ENCODE measurements around the gene PRKAA1. TPM values are rescaled to one million over a fixed set of nuclear protein-coding genes. Genes with fewer than 3 reads are reported as not detected.

PRKAA1 gene
- total RNA-seq (100 to 1,000 TPM; 113 to 120 TPM), polyA plus RNA-seq (10 to 100 TPM; 51.7 to 59.0 TPM)

DNA sequence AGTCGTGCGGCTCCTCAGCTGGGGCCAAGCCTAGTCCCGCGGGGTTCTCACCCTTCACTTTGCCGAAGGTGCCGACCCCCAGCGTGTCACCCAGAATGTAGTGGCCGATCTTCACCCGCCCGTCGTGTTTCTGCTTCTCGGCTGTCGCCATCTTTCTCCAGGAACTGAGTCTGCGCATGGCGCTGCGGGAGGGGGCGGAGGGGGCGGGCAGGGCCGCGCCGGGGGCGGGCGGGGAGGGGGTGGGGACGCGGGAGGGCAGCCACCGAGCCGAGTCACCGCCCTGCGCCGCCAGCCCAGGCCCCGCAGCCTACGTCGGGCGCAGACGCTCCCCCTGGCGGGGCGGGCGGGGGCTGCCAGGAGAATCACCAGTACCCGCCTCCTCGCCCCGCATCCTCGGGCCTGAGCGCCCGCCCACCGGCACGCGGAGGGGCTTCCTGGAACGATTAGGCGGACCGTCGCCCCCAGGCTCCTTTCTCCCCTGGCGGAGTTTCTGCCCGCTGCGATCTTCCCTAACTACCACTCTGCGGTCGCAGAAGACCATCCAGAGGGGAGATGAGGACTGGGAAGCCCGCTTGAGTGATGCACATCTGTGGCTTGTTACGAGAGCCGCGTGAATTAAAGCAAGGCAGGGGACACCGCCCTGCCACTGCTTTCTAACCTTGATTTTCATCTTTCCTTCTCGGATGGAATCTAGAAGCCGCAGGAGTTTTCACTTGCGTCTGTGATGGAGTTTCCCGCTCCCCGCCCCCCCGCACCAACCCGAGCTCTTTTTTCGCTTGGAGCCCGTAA lies at the start of gene PRKAA1:
PRKAA1 (minus strand) TSS at position 363 of the 789 bp plus-strand sequence; CDS start at position 178, 185 bp downstream.
- peak; percentile 88 to 93 (median 91) for DNase-seq
- ChIA-PET CTCF (ENCODE audit: partially characterized antibody) (interaction anchor here (0.6 to 2.3 kb wide), 8 partner anchors 10 to 43 kb away, joined by 3 to 11 read pairs (median 4); partner anchors contain the start of gene TTC33), POLR2A (ENCODE audit: partially characterized antibody) (interaction anchor here (1.0 to 2.0 kb wide), 5 partner anchors 10 to 388 kb away, joined by 3 to 30 read pairs (median 5); partner anchors contain the start of genes CARD6 and RPL37)
- Mint-ChIP-seq H3K9me3 (no peaks in the 10 kb centered on the region), H3K4me1 (peaks cover 27 to 52% (median 42%) of the 10 kb centered on the region in 4 donors), H3K27me3 (no peaks in the 10 kb centered on the region), H3K4me3 (peak within 1 kb of the TSS; percentile 91 to 97 (median 94)), H3K36me3 (peaks cover 10 to 23% of the 10 kb centered on the region in 2 donors), H3K27ac (peak within 1 kb of the TSS; percentile 91 to 98 (median 95))
- H3K27ac ChIP-seq (ENCODE audit: low read depth, low read length) = peak within 1 kb of the TSS; percentile 91
- peak within 1 kb of the TSS; percentile 71 to 91 for H3K4me3 ChIP-seq (ENCODE audit: low read length in 2 of 2)
- no peaks in the 10 kb centered on the region for H3K36me3 ChIP-seq (ENCODE audit: insufficient read depth, low read length)
- H3K9me3 ChIP-seq (ENCODE audit: control insufficient read depth in 1 of 2, low read length in 2 of 2) = no peaks in the 10 kb centered on the region
- peaks cover 35% of the 10 kb centered on the region for H3K4me1 ChIP-seq (ENCODE audit: insufficient read depth, low read length)
- no peaks in the 10 kb centered on the region for H3K27me3 ChIP-seq (ENCODE audit: insufficient read depth, low read length)
- intact Hi-C loops (cut with micrococcal nuclease) = loop anchor here (1.0 kb wide), 4 partner anchors 37 to 1106 kb away; partner anchors contain the start of genes RIMOC1, RPL37 and TTC33

DNA sequence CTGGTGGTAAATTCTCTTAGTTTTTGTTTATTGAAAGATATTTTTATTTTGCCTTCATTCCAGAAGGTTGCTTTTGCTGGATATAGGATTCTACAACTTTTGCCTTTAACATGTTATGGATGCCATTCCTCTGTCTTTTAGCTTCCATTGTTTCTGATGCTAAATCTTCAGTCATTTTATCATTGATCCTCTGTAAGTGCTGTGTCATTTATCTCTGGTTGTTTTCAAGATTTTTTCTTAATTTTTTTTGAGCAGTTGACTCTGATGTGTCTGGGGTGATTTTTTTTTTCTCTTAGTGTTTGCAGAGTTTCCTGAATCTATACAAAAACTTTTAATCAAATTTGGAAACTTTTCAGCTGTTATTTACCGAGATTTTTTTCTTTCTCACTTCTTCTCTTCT lies 49.4 kb upstream of the PRKAA1 start:
- Mint-ChIP-seq H3K27me3 (no peaks in the 10 kb centered on the region), H3K9me3 (no peaks in the 10 kb centered on the region), H3K4me3 (no peak overlapping the region), H3K4me1 (peaks cover 0 to 18% (median 13%) of the 10 kb centered on the region in 4 donors), H3K27ac (peak overlapping the region in 2 of 7 donors; percentile 32 to 42), H3K36me3 (peaks cover 0 to 19% of the 10 kb centered on the region in 2 donors)
- no peak overlapping the region for H3K27ac ChIP-seq (ENCODE audit: low read depth, low read length)
- H3K9me3 ChIP-seq (ENCODE audit: control insufficient read depth in 1 of 2, low read length in 2 of 2) = no peaks in the 10 kb centered on the region
- H3K4me3 ChIP-seq (ENCODE audit: low read length in 2 of 2) = no peak overlapping the region
- intact Hi-C loops (cut with micrococcal nuclease) = no loop called here
- no peaks in the 10 kb centered on the region for H3K36me3 ChIP-seq (ENCODE audit: insufficient read depth, low read length)
- ChIA-PET CTCF (ENCODE audit: partially characterized antibody) (interaction anchor here (1.3 kb wide), 1 partner anchor 31 kb away, joined by 4 read pairs; no protein-coding TSS in a partner anchor), POLR2A (ENCODE audit: partially characterized antibody) (no interaction called here)
- H3K4me1 ChIP-seq (ENCODE audit: insufficient read depth, low read length) = peaks cover 10% of the 10 kb centered on the region
- H3K27me3 ChIP-seq (ENCODE audit: insufficient read depth, low read length) = no peaks in the 10 kb centered on the region
- no peak for DNase-seq

DNA sequence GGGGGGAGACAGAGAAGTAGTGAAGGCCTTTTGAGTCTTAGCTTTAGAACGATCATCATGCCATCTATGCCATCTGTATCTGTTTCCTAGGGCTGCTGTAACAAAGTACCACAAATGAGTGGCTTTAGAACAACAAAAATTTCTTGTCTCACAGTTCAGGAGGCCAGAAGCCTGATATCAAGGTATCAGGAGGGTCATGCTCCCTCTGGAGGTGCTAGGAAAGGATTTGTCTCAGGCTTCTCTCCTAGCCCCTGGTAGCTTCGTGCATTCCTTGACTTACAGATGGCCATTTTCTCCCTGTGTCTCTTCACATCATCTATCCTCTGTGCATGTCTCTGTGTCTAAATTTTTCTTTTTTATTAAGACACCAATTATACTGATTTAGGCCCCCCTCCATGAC lies 48.2 kb upstream of the PRKAA1 start:
- Histone ChIP-seq H3K9me3 (ENCODE audit: control insufficient read depth in 1 of 2, low read length in 2 of 2) (no peaks in the 10 kb centered on the region), H3K4me1 (ENCODE audit: insufficient read depth, low read length) (peaks cover 19% of the 10 kb centered on the region), H3K27me3 (ENCODE audit: insufficient read depth, low read length) (no peaks in the 10 kb centered on the region), H3K27ac (ENCODE audit: low read depth, low read length) (no peak overlapping the region), H3K36me3 (ENCODE audit: insufficient read depth, low read length) (no peaks in the 10 kb centered on the region), H3K4me3 (ENCODE audit: low read length in 2 of 2) (no peak overlapping the region)
- Mint-ChIP-seq H3K36me3 (peaks cover 1 to 17% of the 10 kb centered on the region in 2 donors), H3K4me3 (peak overlapping the region in 1 of 8 donors; percentile 17), H3K9me3 (no peaks in the 10 kb centered on the region), H3K27me3 (no peaks in the 10 kb centered on the region), H3K4me1 (peaks cover 1 to 24% (median 16%) of the 10 kb centered on the region in 4 donors), H3K27ac (peak overlapping the region in 2 of 7 donors; percentile 19 to 42)
- POLR2A ChIA-PET (ENCODE audit: partially characterized antibody) = interaction anchor here (0.9 kb wide), 1 partner anchor 11 kb away, joined by 4 read pairs; the partner anchor contains the start of gene RPL37
- DNase-seq = no peak
- intact Hi-C loops (cut with micrococcal nuclease) = no loop called here
- CTCF ChIA-PET (ENCODE audit: partially characterized antibody) = no interaction called here

DNA sequence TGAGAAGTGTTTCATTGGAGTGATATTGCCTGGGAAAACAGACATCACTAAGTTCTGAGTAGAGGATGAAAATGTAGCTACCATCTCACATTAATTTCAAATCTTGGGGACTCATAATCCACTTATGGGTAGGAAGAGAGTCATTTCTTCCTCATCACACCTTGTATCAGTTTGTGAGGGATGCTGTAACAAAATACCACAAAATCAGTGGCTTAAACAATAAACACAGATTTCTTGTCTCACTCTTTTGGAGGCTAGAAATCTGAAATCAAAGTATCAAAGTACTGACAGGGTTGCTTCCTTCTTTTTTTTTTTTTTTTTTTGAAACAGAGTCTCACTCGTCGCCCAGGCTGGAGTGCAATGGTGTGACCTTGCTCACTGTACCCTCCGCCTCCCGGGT lies 46.4 kb upstream of the PRKAA1 start:
- POLR2A ChIA-PET (ENCODE audit: partially characterized antibody) = no interaction called here
- CTCF ChIA-PET (ENCODE audit: partially characterized antibody) = no interaction called here

DNA sequence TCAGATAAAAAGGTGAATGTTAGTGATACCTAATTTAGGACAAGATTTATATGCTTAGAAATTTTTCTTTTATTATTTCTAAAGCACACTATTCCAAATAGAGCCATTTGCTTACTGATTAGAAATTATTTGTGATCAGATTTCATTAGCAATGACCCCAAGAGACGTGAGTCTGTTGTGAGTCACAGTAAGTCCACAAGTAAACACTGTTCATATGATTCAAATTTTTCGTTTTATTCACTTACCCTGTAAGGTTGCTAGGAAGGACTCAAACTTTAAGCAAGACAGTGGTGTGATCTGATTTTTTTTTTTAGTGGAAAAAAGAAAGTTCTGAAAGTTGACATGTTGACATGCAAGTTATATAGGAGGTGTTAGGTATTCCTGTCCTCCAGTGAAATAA lies 44.2 kb upstream of the PRKAA1 start:
- DNase-seq = no peak
- peaks cover 4 to 17% of the 10 kb centered on the region in 2 donors for H3K36me3 Mint-ChIP-seq
- Histone ChIP-seq H3K36me3 (ENCODE audit: insufficient read depth, low read length) (no peaks in the 10 kb centered on the region), H3K27me3 (ENCODE audit: insufficient read depth, low read length) (no peaks in the 10 kb centered on the region), H3K4me3 (ENCODE audit: low read length in 2 of 2) (no peak overlapping the region), H3K4me1 (ENCODE audit: insufficient read depth, low read length) (peaks cover 33% of the 10 kb centered on the region), H3K27ac (ENCODE audit: low read depth, low read length) (no peak overlapping the region), H3K9me3 (ENCODE audit: control insufficient read depth in 1 of 2, low read length in 2 of 2) (no peaks in the 10 kb centered on the region)
- intact Hi-C loops (cut with micrococcal nuclease) = no loop called here
- H3K4me1 Mint-ChIP-seq = peaks cover 5 to 36% (median 23%) of the 10 kb centered on the region in 4 donors
- peak overlapping the region in 1 of 7 donors; percentile 10 for H3K27ac Mint-ChIP-seq
- no peaks in the 10 kb centered on the region for H3K9me3 Mint-ChIP-seq
- H3K4me3 Mint-ChIP-seq = peak overlapping the region in 1 of 8 donors; percentile 20
- H3K27me3 Mint-ChIP-seq = peaks cover 0 to 2% of the 10 kb centered on the region in 2 donors
- CTCF ChIA-PET (ENCODE audit: partially characterized antibody) = no interaction called here
- POLR2A ChIA-PET (ENCODE audit: partially characterized antibody) = interaction anchor here (1.4 kb wide), 1 partner anchor 11 kb away, joined by 5 read pairs; no protein-coding TSS in a partner anchor

More for the DNA sequence above, 46.4 kb upstream of the PRKAA1 start:
- Histone ChIP-seq H3K27me3 (ENCODE audit: insufficient read depth, low read length) (no peaks in the 10 kb centered on the region), H3K9me3 (ENCODE audit: control insufficient read depth in 1 of 2, low read length in 2 of 2) (no peaks in the 10 kb centered on the region), H3K4me1 (ENCODE audit: insufficient read depth, low read length) (peaks cover 26% of the 10 kb centered on the region), H3K4me3 (ENCODE audit: low read length in 2 of 2) (no peak overlapping the region), H3K27ac (ENCODE audit: low read depth, low read length) (no peak overlapping the region), H3K36me3 (ENCODE audit: insufficient read depth, low read length) (no peaks in the 10 kb centered on the region)
- H3K4me1 Mint-ChIP-seq = peaks cover 2 to 32% (median 21%) of the 10 kb centered on the region in 4 donors
- H3K4me3 Mint-ChIP-seq = no peak overlapping the region
- intact Hi-C loops (cut with micrococcal nuclease) = no loop called here
- H3K27me3 Mint-ChIP-seq = peaks cover 0 to 2% of the 10 kb centered on the region in 2 donors
- no peaks in the 10 kb centered on the region for H3K9me3 Mint-ChIP-seq
- H3K36me3 Mint-ChIP-seq = peaks cover 4 to 17% of the 10 kb centered on the region in 2 donors
- no peak for DNase-seq
- H3K27ac Mint-ChIP-seq = peak overlapping the region in 1 of 7 donors; percentile 23

DNA sequence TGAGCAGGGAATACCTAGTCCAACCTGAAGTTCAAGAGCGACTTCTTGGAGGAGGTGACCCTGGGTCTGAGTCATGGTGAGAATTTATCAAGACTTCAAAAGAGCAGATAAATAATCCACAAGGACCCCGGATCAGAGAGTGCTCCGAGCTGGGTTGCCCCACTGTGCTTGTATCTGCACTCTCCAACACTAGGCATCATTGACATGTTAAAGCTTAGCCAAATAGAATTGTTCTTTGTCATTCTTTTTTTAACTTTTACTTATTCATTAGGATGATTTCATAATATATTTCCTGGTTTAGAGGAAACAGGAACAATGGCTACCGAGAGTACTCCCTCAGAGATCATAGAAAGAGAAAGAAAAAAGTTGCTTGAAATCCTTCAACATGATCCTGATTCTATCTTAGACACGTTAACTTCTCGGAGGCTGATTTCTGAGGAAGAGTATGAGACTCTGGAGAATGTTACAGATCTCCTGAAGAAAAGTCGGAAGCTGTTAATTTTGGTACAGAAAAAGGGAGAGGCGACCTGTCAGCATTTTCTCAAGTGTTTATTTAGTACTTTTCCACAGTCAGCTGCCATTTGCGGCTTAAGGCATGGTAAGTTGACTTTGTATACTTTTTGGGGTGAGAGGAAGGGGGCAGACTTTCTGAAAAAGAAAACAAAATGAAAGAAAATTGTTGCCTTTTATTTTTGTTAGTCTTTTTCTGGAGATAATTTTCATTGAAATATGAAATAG lies 43.1 kb upstream of the PRKAA1 start, which contains the start of gene CARD6:
CARD6 (plus strand) TSS at position 300 of the 738 bp plus-strand sequence; CDS start at position 316, 16 bp downstream.
- Mint-ChIP-seq H3K36me3 (peaks cover 4 to 17% of the 10 kb centered on the region in 2 donors), H3K4me3 (peak within 1 kb of the TSS; percentile 79 to 98 (median 94)), H3K27ac (peak within 1 kb of the TSS; percentile 49 to 98 (median 93)), H3K27me3 (peaks cover 0 to 2% of the 10 kb centered on the region in 2 donors), H3K4me1 (peaks cover 5 to 38% (median 22%) of the 10 kb centered on the region in 4 donors), H3K9me3 (no peaks in the 10 kb centered on the region)
- no peaks in the 10 kb centered on the region for H3K9me3 ChIP-seq (ENCODE audit: control insufficient read depth in 1 of 2, low read length in 2 of 2)
- no peaks in the 10 kb centered on the region for H3K27me3 ChIP-seq (ENCODE audit: insufficient read depth, low read length)
- intact Hi-C loops (cut with micrococcal nuclease) = no loop called here
- H3K27ac ChIP-seq (ENCODE audit: low read depth, low read length) = peak within 1 kb of the TSS; percentile 43
- H3K4me3 ChIP-seq (ENCODE audit: low read length in 2 of 2) = peak within 1 kb of the TSS; percentile 8 to 35
- no peaks in the 10 kb centered on the region for H3K36me3 ChIP-seq (ENCODE audit: insufficient read depth, low read length)
- ChIA-PET POLR2A (ENCODE audit: partially characterized antibody) (interaction anchor here (1.4 kb wide), 2 partner anchors 10 to 44 kb away, joined by 5 read pairs; no protein-coding TSS in a partner anchor), CTCF (ENCODE audit: partially characterized antibody) (interaction anchor here (0.7 to 0.8 kb wide), 2 partner anchors 9 to 12 kb away, joined by 3 read pairs; no protein-coding TSS in a partner anchor)
- peaks cover 33% of the 10 kb centered on the region for H3K4me1 ChIP-seq (ENCODE audit: insufficient read depth, low read length)
- peak in 4 of 5 donors; percentile 17 to 33 (median 24) for DNase-seq

All from CD4-positive, alpha-beta memory T cell (primary cell).